NCI-H187 (cell line): Measurements from ENCODE around the gene ARFIP2.

Source experiments
- DNase-seq, 2 experiments: peaks; one replicate each; lab custom pipeline; 2025; lab: John Stamatoyannopoulos, UW

ARFIP2 gene

GRCh38 chr11:6442441-6442840, 38.7 kb downstream of the ARFIP2 start:
- DNase-seq: no peak

- DNase-seq: no peak
Observed at GRCh38 chr11:6440906-6441358, 40.2 kb downstream of the ARFIP2 start, which contains the start of gene HPX. Gene HPX (minus strand): TSS chr11:6440987. CDS start chr11:6440963, 24 bp downstream.

GRCh38 chr11:6438979-6439571, 42.1 kb downstream of the ARFIP2 start:
- peak; percentile 40 to 62 for DNase-seq

- no peak for DNase-seq
Observed at GRCh38 chr11:6437993-6438392, 43.1 kb downstream of the ARFIP2 start.

GRCh38 chr11:6437423-6437822, 43.7 kb downstream of the ARFIP2 start:
- no peak for DNase-seq

GRCh38 chr11:6433998-6434660, 47.0 kb downstream of the ARFIP2 start:
- DNase-seq: no peak

GRCh38 chr11:6431861-6432260, 49.3 kb downstream of the ARFIP2 start:
- no peak for DNase-seq

GRCh38 chr11:6427516-6427915, 53.6 kb downstream of the ARFIP2 start:
- no peak for DNase-seq
